ENCODE results near the gene TMEM248. TPM values are rescaled to one million over a fixed set of nuclear protein-coding genes. Genes with fewer than 3 reads are reported as not detected.
"Not testable (repeated sequence)": the region's sequence is repeated elsewhere in the genome, so short reads cannot be mapped to it uniquely, and the experiment has no call there.

The TMEM248 gene, protein sequence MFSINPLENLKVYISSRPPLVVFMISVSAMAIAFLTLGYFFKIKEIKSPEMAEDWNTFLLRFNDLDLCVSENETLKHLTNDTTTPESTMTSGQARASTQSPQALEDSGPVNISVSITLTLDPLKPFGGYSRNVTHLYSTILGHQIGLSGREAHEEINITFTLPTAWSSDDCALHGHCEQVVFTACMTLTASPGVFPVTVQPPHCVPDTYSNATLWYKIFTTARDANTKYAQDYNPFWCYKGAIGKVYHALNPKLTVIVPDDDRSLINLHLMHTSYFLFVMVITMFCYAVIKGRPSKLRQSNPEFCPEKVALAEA
- total RNA-seq, result 107 and 117 TPM in 2 replicates

DNA sequence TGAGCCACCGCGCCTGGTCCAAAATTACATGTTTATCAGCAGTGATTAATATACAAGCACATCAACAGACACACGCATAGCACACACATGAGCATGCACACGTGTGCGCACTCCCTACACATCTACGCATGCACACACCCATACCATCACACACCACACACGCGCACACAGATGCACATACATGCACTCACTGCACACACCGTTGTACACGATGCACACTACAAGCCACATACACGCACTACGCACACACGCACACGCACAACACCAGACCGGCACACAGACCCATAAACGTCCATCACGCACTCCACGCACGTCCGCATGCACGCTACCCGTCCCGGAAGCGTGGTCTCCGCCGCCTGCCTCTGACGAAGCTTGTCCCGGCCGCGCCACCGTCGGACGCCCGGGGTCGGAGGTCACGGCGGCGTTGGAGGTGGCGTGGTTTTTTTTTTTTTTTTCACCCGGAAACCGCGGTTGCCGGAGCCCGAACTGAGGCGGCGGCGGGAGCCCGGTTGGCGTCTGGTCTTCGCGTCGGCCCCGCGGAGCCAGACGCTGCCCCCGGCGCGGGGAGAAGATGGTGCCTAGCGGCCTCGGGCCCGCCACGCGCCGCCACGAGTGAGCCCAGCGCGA lies at the start of gene TMEM248:
Gene TMEM248 (plus strand): TSS at position 457 of the 627 bp plus-strand sequence. CDS start 20,641 bp downstream, outside the sequence.
- DNase-seq (ENCODE audit: extremely low read depth, low read depth, low spot score), result no peak

- DNase-seq (ENCODE audit: extremely low read depth, low read depth, low spot score), result no peak
These were observed 47.5 kb upstream of the TMEM248 start for GRCh38 chr7:66873476-66873875.

GRCh38 chr7:66877577-66878300 lies 43.3 kb upstream of the TMEM248 start:
- no peak for DNase-seq (ENCODE audit: extremely low read depth, low read depth, low spot score)

GRCh38 chr7:66878301-66878685 lies 42.7 kb upstream of the TMEM248 start:
- DNase-seq (ENCODE audit: extremely low read depth, low read depth, low spot score), result not testable (repeated sequence)

DNA sequence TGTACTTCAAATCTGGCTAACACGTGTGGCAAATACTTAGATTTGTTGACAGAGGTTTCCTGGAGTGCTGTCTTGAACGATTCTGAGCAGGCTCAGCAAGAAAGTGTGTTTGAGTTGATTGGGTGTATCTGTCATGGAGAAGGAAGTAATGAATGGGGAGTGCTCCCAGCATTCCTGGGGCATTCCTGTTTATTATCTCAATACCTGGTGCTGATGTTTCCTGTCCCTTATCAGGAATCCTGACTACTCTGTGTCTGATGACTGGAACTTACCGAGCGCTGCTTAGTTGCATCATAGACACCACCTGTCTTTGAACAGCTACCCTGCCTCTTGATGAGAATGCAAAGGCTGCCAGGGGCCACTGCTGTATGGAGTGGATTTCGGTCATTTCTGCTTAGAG lies 41.0 kb upstream of the TMEM248 start:
- DNase-seq (ENCODE audit: extremely low read depth, low read depth, low spot score), result no peak

DNA sequence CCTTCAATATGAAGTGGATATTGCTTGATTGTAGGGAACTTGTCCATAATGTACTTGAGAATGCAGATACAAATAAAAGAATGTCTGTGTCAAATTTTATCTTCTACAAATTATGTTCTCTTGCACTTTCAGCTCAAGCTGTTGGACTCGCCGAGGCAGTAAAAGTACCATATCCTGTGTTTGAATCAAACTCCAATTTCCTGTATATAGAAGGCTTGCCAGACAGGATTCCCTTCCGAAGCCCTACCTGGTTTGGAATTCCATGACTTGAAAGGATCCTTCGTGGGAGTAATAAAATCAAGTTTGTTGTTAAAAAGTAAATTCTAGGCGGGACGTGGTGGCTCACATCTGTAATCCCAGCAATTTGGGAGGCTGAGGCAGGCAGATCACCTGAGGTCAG lies 40.4 kb upstream of the TMEM248 start:
- not testable (repeated sequence) for DNase-seq (ENCODE audit: extremely low read depth, low read depth, low spot score)

GRCh38 chr7:66883716-66884115 lies 37.3 kb upstream of the TMEM248 start:
- no peak for DNase-seq (ENCODE audit: extremely low read depth, low read depth, low spot score)

DNA sequence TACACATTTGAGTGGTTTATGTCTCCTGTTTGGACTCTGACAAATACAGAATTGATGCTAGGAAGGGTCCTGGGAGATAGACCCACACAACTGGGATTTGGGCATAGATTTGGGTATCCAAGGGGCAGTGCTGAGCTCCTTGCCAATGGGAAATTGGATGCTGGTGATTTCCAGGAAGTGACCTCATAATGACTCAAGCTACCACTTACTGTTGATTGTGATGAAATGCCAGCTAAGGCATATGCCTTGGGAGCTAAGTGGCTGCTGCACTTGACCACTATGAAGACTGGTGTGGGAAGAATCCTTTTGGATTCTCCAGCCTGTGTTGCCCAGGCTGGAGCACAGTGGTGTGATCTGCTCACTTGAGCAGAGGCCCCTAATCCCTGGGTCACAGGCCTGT lies 36.5 kb upstream of the TMEM248 start:
- not testable (repeated sequence) for DNase-seq (ENCODE audit: extremely low read depth, low read depth, low spot score)

DNA sequence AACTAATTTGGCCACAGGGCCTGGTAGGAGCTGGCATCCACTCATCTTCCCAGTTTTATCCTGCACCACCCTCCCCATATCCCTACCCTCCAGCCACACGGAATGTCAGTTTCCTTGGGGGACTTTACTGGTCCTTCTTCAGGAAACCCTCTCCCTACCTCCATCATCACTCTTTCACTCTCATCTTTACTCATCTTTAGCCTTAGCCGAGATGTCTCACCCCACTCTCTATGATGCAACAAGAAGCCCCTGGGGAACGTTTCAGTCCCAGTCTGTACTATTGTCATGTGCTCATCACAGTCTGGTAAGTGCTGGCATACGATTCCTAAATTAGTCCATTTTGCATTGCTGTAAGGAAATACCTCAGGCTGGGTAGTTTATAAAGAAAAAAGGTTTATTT lies 34.9 kb upstream of the TMEM248 start:
- no peak for DNase-seq (ENCODE audit: extremely low read depth, low read depth, low spot score)

DNA sequence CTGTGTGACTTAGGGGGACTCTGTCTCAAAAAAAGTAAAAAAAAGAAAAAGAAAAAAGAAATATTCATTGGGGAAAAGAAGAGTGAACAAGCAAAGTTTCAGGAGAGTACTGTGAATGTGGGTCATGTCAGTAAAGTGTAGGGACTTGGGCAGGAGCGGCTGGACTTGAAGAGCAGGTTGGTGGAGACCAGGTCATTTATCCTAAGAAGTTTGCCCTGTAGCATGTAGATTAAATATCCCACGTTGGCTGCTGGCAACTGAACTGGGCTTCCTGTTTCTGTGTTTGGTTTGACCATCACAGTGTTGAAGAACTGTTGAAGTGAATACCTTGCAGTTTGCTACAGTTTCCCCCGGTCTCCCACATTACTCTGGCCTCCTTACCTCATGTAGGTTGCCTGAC lies 32.8 kb upstream of the TMEM248 start:
- not testable (repeated sequence) for DNase-seq (ENCODE audit: extremely low read depth, low read depth, low spot score)

DNA sequence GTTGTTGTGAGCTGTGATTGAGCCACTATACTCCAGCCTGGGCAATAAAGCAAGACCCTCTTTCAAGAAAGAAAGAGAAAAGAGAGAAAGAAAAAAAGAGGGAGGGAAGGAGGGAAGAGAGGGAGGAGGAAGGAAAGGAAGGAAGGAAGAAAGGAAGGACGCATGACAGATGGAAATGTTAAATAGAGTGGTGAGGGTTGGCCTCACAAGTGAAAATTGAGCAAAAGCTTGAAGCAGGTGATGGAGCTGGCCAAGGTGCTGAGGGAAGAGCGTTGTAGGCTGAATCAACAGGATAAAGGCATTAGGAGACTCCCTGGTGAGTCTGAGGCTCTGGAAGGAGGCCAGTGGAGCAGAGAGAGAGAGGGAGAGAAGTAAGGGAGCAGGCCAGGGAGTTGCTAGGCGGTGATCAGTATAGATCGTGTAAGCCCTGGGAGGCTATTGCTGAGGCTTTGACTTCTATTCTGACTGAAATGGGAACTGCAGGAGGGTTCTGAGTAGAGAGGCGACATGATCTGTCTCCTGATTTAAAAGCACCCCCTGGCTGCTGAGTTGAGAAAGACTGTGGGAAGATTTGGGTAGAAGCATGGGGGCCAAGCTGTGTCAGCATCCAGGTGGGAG lies 26.5 kb upstream of the TMEM248 start:
- DNase-seq (ENCODE audit: extremely low read depth, low read depth, low spot score), result no peak

DNA sequence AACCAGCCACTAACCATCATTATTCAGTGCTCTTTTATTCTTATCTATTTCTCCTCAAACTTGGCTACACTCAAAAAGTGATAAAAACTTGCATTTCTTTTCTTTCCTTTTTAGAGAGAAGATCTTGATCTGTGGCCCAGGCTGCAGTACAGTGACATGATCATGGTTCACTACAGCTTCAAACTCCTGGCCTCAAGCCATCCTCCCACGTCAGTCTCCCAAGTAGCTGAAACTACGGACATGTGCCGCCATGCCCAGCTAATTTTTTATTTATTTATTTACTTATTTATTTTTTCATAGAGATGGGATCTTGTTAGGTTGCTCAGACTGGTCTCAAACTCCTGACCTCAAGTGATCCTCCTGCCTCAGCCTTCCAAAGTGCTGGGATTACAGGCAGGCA lies 24.6 kb upstream of the TMEM248 start:
- DNase-seq (ENCODE audit: extremely low read depth, low read depth, low spot score), result no peak

DNA sequence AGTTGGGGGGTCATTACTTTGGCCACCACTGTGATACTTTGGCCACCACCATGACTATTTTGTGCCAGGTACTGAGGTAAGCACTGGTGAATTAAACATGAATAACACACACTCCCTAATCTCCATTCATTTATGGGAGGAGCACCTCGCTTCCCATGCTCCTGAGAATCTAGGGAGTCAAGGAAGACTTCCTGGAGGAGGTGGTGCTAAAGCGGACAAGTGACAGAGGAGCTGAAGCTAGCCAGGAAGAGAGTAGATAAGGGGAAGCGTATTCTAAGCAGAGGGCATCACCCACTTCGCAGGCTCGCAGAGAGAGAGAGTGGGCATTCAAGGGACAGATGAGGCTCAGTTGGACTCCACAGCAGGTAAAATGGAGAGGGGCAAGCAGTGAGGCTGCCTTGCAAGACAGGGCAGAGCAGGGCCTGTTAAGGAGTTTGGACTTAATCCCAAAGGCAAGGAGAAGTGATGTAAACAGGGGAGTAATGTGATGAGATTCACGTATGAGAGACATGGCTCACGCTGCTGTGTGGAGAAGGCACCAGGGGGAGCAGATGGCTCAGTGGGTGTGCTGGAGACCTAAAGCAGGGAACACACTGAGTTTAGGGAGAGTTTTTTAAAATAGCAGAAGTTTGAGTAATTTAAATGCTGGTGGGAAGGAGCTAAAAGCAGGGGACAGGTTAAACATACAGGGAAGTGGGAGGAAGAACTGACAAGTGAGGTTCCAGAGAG lies 21.3 kb upstream of the TMEM248 start:
- DNase-seq (ENCODE audit: extremely low read depth, low read depth, low spot score), result no peak

DNA sequence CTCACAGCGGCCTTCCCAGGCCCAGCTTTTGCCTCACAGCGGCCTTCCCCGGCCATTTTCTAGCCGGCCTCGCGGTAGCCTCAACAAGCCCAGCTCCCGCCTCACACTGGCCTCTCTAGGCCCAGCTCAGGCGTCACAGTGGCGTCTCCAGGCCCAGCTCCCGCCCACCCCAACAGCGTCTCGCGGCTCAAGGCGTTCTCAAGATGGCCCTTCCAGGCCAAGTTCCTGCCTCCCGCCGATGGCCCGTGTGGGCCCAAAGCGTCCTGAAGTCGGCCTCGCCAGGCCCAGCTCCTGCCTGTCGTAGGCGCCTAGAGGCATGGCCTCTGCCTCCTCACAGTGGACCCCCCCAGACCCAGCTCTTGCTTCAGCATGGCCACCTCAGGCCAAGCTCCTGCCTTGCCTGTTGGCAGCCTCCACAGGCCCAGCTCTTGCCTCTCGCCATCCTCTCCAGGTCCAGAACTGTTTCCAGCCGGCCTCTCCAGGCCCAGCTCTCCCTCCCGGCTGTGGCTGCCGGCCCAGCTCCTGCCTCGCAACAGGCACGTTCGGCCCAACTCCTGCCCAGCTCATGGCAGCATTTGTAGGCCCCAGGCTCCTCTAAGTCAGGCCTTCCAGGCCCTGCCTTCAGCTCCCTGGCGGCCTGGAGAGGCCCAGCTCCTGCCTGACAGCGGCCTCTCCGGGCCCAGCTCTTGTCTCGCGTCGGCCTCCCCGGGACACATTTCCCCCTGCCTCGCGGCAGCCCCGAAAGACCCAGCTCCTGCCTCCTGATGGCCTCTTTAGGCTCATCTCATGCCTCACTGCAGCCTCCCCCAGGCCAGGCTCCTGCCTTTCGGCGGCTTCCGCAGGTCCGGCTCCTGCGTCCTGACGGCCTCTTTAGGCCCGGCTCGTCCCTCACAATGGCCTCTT lies 18.8 kb upstream of the TMEM248 start:
- no peak for DNase-seq (ENCODE audit: extremely low read depth, low read depth, low spot score)

- DNase-seq (ENCODE audit: extremely low read depth, low read depth, low spot score), result no peak
These were observed 18.2 kb upstream of the TMEM248 start for GRCh38 chr7:66902844-66903180.

GRCh38 chr7:66903360-66904062 lies 17.5 kb upstream of the TMEM248 start:
- DNase-seq (ENCODE audit: extremely low read depth, low read depth, low spot score), result no peak

- DNase-seq (ENCODE audit: extremely low read depth, low read depth, low spot score), result no peak
These were observed 16.9 kb upstream of the TMEM248 start for GRCh38 chr7:66904063-66904593.

DNA sequence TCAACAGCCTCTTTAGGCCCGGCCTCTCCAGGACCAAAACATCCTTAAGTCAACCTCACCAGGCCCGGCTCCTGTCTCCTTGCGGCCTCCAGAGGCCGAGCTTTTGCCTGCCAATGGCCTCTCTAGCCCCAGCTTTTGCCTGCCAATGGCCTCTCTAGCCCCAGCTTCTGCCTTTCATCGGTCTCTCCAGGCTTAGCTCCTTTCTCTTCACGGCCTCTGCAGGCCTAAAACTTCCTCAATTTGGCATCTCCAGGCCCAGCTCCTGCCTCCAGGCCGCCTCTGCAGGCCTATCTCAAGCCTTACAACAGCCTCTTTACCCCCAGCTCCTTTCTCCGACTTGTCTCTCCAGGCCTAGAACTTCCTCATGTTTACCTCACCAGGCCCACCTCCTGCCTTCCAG lies 15.7 kb upstream of the TMEM248 start:
- DNase-seq (ENCODE audit: extremely low read depth, low read depth, low spot score), result no peak

DNA sequence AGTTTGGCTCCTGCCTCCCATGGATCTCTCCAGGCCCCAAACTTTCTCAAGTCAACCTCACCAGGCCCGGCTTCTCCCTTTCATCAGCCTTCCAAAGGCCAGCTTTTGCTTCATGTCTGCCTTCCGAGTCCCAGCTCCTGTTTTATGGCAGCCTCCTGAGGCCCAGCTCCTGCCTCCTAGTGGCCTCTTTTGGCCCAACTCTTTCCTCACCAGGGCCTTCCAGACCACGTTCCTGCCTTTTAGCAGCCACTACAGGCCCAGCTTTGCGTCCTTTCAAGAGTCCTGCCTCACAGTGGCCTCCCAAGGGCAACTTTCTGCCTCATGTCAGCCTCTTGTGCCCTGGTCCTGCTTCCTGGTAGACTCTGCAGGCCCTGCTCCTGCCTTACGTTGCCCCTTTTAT lies 15.3 kb upstream of the TMEM248 start:
- DNase-seq (ENCODE audit: extremely low read depth, low read depth, low spot score), result no peak

Measured in glomerular endothelial cell (primary cell).